Bronchial epithelial cell (primary cell): Measurements from ENCODE around the gene USP35. TPM values are rescaled to one million over a fixed set of nuclear protein-coding genes. Genes with fewer than 3 reads are reported as not detected.

Experiments
- DNase-seq: peaks from one replicate; pipeline ENCODE4 v3.0.0-alpha.2; 2010; ENCODE audit warnings: low read depth
- FAIRE-seq: peaks from 2 replicates; lab custom pipeline; 2011; peaks lifted over from hg19 to GRCh38; lab: Jason Lieb, UNC
- H3K27me3 ChIP-seq: 2 replicates; pipeline ENCODE4 v1.5.1; 2011; ENCODE audit warnings: low read length; ENCODE audit not compliant: control insufficient read depth, insufficient read depth
- H3K36me3 ChIP-seq: 2 replicates; pipeline ENCODE4 v1.5.1; 2011; ENCODE audit warnings: low read length; ENCODE audit not compliant: control insufficient read depth, insufficient read depth
- H3K4me3 ChIP-seq: 2 replicates; pipeline ENCODE4 v1.5.1; 2011; ENCODE audit warnings: mild to moderate bottlenecking, low read depth, low read length, control low read depth
- CTCF ChIP-seq: IDR thresholded peaks from 2 replicates; pipeline ENCODE4 v1.5.1; 2011; ENCODE audit warnings: mild to moderate bottlenecking, moderate library complexity, low read length, control low read depth, inconsistent platforms; ENCODE audit not compliant: insufficient read depth, severe bottlenecking
- total RNA-seq: library from RNA; depleted of rRNA; stranded (reverse); fragments of >200 nt; gene quantifications from 2 replicates; pipeline ENCODE4 v1.2.1, GENCODE V29; 2014

Gene USP35
- total RNA-seq, 1 donor from 2014 or later: 3.7 TPM

GRCh38 chr11:78158987-78159652, 29.6 kb upstream of the USP35 start:
- Histone ChIP-seq H3K27me3 (no peaks in the 10 kb centered on the region), H3K36me3 (no peaks in the 10 kb centered on the region), H3K4me3 (no peak overlapping the region)
- FAIRE-seq (no peak), DNase-seq (no peak)
- no peak for TF ChIP-seq CTCF

GRCh38 chr11:78160557-78160956, 28.2 kb upstream of the USP35 start:
- FAIRE-seq (no peak), DNase-seq (no peak)
- Histone ChIP-seq H3K27me3 (no peaks in the 10 kb centered on the region), H3K36me3 (no peaks in the 10 kb centered on the region), H3K4me3 (no peak overlapping the region)
- TF ChIP-seq CTCF: no peak

DNA sequence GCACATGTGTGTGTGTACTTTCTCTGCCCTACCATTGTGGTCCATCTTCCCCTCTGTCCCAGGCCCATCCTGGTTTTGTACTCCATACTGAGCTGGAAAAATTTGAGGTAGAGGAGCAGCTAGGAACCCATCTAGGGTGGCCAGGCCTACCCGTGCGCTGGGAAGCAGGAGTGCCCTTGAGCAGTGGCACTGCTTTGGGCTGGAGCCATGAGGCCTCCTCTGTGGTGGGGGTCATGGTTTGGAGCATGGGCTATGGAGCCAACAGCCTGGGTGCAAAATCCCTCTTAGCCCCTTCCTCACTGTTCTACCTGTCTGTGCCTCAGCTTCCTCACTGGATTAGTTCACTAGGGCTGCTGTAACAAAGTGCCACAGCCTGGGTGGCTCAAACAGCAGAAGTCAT, 27.4 kb upstream of the USP35 start:
- H3K4me3 ChIP-seq: no peak overlapping the region
- no peak for TF ChIP-seq CTCF
- no peaks in the 10 kb centered on the region for H3K27me3 ChIP-seq
- FAIRE-seq (no peak), DNase-seq (no peak)
- H3K36me3 ChIP-seq: no peaks in the 10 kb centered on the region

- Histone ChIP-seq H3K4me3 (no peak overlapping the region), H3K27me3 (no peaks in the 10 kb centered on the region), H3K36me3 (no peaks in the 10 kb centered on the region)
- TF ChIP-seq CTCF: no peak
- DNase-seq (no peak), FAIRE-seq (no peak)
Observed at GRCh38 chr11:78161962-78162371, 26.8 kb upstream of the USP35 start.

DNA sequence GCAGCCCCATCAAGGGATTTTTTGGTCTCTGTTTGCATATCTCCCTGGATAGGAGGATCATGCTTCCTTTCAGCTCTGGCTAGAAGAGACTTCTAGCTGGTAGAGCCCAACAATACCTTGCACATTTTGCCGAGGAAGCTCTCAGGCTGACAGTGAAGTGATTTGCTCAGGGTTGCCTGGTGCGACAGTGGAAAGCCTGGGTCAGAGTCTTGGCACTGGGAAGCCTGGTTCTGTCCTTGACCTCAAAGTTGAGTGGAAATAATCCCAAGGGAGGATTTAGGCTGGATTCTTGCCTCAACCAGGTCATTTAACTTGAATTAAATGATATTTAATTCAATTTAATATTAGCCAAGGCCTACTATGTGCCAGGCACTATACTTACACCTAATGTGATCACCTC, 24.9 kb upstream of the USP35 start:
- H3K36me3 ChIP-seq: no peaks in the 10 kb centered on the region
- no peak for DNase-seq
- no peak for TF ChIP-seq CTCF
- FAIRE-seq: no peak
- no peaks in the 10 kb centered on the region for H3K27me3 ChIP-seq
- H3K4me3 ChIP-seq: no peak overlapping the region

GRCh38 chr11:78164471-78164870, 24.2 kb upstream of the USP35 start:
- DNase-seq (no peak), FAIRE-seq (no peak)
- H3K27me3 ChIP-seq: no peaks in the 10 kb centered on the region
- H3K4me3 ChIP-seq: no peak overlapping the region
- no peaks in the 10 kb centered on the region for H3K36me3 ChIP-seq
- no peak for TF ChIP-seq CTCF
